Transverse colon (tissue), 4 donors: ENCODE measurements around the gene NOC4L.

Experiments used
- CTCF ChIP-seq, 5 experiments: fragments of 200-600 bp in 3 of 5; fragments of 450-650 bp in 2 of 5; sonication (generic) in 3 of 5; IDR thresholded peaks; 1 replicate in 2 of 5; 2 replicates in 3 of 5; pipeline ENCODE4 v1.5.1; 2016 to 2017; ENCODE audit warnings: antibody characterized with exemption in 5 of 5, inconsistent platforms in 3 of 5, mild to moderate bottlenecking in 2 of 5, moderate library complexity in 1 of 5
- EP300 ChIP-seq: sonication (generic); formaldehyde crosslinking; IDR thresholded peaks from one replicate; pipeline ENCODE4 v1.6.1; 2017; ENCODE audit warnings: antibody characterized with exemption, low read depth
- POLR2A ChIP-seq: fragments of 450-650 bp; IDR thresholded peaks from one replicate; pipeline ENCODE4 v1.6.1; 2016; ENCODE audit warnings: antibody characterized with exemption, mild to moderate bottlenecking, moderate library complexity
- POLR2AphosphoS5 ChIP-seq, 3 donors: sonication (generic); formaldehyde crosslinking; IDR thresholded peaks; one replicate each; pipeline ENCODE4 v1.6.1; 2016; ENCODE audit warnings: antibody characterized with exemption in 3 of 3

GRCh38 chr12:132196873-132197390 is 52.7 kb downstream of the NOC4L start:
- TF ChIP-seq CTCF (IDR thresholded peaks at IDR 0.05) (no peak), POLR2AphosphoS5 (IDR thresholded peaks at IDR 0.05) (no peak), POLR2A (no peak), EP300 (no peak)
